Right atrium auricular region (tissue), 2 donors: Measurements from ENCODE around the gene CCNK. TPM values are rescaled to one million over a fixed set of nuclear protein-coding genes. Genes with fewer than 3 reads are reported as not detected.

Experiments
- DNase-seq: peaks from one replicate; pipeline ENCODE4 v3.0.0-alpha.2; 2019; ENCODE audit warnings: low spot score
- H3K27ac ChIP-seq, 2 donors: fragments of 200-600 bp; sonication (generic); 1 replicate in 1 of 2; 2 replicates in 1 of 2; pipeline ENCODE4 v1.5.1; 2016 to 2019
- H3K27me3 ChIP-seq, 2 donors: fragments of 200-600 bp; sonication (generic); one replicate each; pipeline versions ENCODE4 v1.5.1 to v1.6.0; 2017 to 2019
- H3K36me3 ChIP-seq: fragments of 200-600 bp; sonication (generic); one replicate; pipeline ENCODE4 v1.5.1; 2016
- H3K4me1 ChIP-seq, 2 donors: fragments of 200-600 bp; sonication (generic); one replicate each; pipeline versions ENCODE4 v1.5.1 to v1.6.0; 2017 to 2019
- H3K4me3 ChIP-seq, 2 donors: fragments of 200-600 bp; sonication (generic); 1 replicate in 1 of 2; 2 replicates in 1 of 2; pipeline ENCODE4 v1.5.1; 2017 to 2019; ENCODE audit warnings: mild to moderate bottlenecking in 1 of 2, moderate library complexity in 1 of 2
- H3K9me3 ChIP-seq, 2 donors: fragments of 200-600 bp; sonication (generic); one replicate each; pipeline ENCODE4 v1.5.1; 2019
- total RNA-seq, 2 donors: library from RNA; depleted of rRNA; stranded (reverse); fragments of >200 nt; gene quantifications; one replicate each; pipeline ENCODE4 v1.1.0, GENCODE V29; 2016
- TF ChIP-seq, protein P1 (sequence below), 2 donors: fragments of 200-600 bp; sonication (generic); IDR thresholded peaks; one replicate each; pipeline ENCODE4 v1.5.1; 2019; ENCODE audit warnings: antibody characterized with exemption in 2 of 2

CCNK gene
- total RNA-seq, 2 donors from 2014 or later = 13.9 to 17.1 TPM

DNA sequence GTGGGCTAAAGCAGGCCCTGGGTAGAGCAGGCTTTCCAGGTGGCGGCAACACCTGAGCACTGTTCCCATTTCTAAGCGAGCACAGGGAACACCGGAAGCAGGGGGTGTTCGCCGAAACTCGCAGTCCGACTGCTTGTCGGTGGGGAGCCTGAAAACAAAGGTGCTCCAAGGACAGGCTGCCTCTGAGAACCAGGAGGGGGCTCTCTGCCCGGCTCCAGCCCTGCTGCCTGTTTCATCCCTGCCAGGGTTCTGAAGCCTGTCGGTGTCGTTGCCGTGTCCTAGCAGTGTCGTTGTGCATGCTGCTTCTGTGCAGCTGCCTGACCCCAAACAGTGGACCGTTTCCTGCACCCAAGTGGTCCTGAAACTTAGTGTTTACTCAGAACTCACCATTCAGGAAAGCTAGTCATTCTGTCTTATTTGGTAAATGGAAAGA lies 21.8 kb downstream of the CCNK start:
- no peaks in the 10 kb centered on the region for H3K9me3 ChIP-seq
- TF ChIP-seq, protein P1, sequence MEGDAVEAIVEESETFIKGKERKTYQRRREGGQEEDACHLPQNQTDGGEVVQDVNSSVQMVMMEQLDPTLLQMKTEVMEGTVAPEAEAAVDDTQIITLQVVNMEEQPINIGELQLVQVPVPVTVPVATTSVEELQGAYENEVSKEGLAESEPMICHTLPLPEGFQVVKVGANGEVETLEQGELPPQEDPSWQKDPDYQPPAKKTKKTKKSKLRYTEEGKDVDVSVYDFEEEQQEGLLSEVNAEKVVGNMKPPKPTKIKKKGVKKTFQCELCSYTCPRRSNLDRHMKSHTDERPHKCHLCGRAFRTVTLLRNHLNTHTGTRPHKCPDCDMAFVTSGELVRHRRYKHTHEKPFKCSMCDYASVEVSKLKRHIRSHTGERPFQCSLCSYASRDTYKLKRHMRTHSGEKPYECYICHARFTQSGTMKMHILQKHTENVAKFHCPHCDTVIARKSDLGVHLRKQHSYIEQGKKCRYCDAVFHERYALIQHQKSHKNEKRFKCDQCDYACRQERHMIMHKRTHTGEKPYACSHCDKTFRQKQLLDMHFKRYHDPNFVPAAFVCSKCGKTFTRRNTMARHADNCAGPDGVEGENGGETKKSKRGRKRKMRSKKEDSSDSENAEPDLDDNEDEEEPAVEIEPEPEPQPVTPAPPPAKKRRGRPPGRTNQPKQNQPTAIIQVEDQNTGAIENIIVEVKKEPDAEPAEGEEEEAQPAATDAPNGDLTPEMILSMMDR (IDR thresholded peaks at IDR 0.05) = no peak
- H3K4me3 ChIP-seq = no peak overlapping the region
- DNase-seq = no peak
- no peak overlapping the region for H3K27ac ChIP-seq
- peaks cover 81% of the 10 kb centered on the region for H3K36me3 ChIP-seq
- H3K4me1 ChIP-seq = peaks cover 0 to 9% of the 10 kb centered on the region in 2 donors
- no peaks in the 10 kb centered on the region for H3K27me3 ChIP-seq

DNA sequence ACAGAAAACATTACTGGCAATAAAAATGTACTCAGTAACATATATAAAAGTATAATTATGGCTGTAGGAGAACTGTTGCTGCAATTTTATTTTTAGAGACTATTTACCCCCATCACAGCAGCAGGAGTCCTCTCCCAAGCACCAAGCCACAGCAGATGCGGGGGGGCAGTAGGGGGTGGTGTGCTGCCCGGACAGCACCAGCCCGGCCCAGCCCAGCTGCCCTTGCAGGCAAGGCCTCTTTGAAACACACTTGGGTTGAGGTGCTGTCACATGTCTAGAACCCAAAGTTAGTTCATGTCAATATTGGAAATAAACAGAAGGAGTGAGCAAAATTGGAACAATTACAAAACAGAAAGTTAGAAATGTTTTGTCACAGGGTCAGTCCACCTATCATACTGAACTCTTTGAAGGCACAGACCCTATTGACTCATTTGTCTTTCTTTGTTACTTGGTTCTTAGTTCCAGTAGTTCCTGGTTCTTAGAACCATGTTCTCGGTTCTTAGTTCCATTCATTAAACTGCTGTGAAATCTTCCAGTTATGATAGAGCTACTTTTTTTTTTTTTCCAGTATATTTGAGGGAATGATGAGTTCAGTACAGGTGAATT lies 22.7 kb downstream of the CCNK start:
- no peak for DNase-seq
- Histone ChIP-seq H3K27ac (no peak overlapping the region), H3K9me3 (no peaks in the 10 kb centered on the region), H3K36me3 (peaks cover 81% of the 10 kb centered on the region), H3K4me3 (no peak overlapping the region), H3K4me1 (peaks cover 0 to under 1% of the 10 kb centered on the region in 2 donors), H3K27me3 (no peaks in the 10 kb centered on the region)
- TF ChIP-seq, protein P1 (IDR thresholded peaks at IDR 0.05) = no peak

DNA sequence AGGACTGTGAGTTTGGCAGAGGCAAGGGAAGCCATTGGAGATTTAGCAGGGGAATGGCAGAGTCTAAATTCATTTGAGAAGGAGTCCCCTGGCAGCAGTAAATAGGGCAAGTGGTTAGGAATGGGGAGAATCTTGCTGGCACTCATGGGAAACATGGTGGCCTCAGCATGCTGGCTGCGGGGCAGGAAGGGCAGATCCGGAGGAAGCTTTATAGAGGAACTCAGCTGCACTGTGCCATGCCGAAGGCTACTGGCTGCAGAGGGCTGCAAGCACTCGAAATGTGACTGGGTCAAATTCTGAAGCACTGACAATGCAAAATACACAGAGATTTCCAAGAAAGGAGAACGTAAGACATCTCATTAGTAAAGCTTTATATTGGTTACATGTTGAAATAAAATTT lies 23.9 kb downstream of the CCNK start:
- Histone ChIP-seq H3K36me3 (peaks cover 90% of the 10 kb centered on the region), H3K4me3 (no peak overlapping the region), H3K27me3 (no peaks in the 10 kb centered on the region), H3K4me1 (no peaks in the 10 kb centered on the region), H3K9me3 (no peaks in the 10 kb centered on the region), H3K27ac (no peak overlapping the region)
- TF ChIP-seq, protein P1 (IDR thresholded peaks at IDR 0.05) = no peak
- DNase-seq = no peak

DNA sequence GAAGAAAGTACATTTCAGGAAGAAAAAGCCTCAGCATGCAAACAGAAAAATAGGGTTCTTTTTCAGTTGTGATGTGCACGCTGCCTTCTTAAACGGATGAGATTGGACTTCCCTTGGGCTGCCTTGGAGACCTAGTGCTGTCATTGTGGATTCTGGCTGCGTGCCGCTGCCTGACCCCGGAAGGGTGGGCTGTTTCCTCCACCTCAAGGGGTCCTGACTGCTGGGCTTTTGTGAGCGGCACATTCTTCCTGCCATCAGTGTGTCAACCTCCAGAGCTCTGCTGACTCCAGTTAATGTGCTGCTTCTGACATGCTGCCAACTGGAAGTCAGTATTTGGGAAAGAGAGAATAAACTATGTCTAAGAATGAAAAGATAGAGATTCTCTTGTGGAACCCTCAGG lies 25.1 kb downstream of the CCNK start:
- peaks cover 82% of the 10 kb centered on the region for H3K36me3 ChIP-seq
- H3K27me3 ChIP-seq = no peaks in the 10 kb centered on the region
- peaks cover 0 to 7% of the 10 kb centered on the region in 2 donors for H3K4me1 ChIP-seq
- no peaks in the 10 kb centered on the region for H3K9me3 ChIP-seq
- TF ChIP-seq, protein P1 (IDR thresholded peaks at IDR 0.05) = no peak
- no peak overlapping the region for H3K27ac ChIP-seq
- DNase-seq = no peak
- H3K4me3 ChIP-seq = no peak overlapping the region

DNA sequence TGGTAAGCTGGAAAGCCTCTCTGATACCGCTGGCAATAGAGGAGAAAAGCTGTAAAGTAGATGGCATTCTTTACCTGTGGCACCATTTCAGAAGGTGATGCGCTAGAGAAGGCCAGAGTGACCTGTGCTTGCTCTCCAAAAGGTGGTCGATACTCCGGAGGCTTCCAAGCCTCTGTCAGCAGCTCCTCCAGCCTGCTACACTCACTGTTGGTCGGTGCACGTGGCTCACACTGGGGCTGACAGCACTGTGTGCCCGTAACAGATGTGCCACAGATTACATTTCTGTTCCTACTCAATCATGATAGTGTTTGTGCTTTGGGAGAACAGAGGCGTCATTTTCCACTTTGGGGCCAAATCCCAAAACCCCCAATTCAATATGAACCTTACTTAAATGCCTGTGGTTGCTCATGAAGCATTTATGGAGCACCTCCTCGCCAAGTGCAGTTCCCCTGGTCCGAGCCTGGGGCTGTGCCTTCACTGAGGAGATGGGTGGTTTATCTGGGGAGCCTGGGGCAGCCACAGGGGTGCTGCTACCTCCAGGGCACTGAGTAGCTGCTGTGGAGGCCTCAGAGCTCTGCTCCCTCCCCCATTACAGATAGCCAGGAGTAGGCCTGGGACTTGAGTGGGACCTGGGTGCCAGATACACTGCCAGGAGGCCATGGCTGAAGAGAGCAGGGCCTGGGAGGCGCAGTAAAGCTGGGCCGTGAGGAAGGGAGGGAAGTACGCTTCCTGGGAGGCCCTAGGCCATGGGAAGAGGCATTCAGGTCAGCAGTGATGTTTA lies 26.8 kb downstream of the CCNK start:
- Histone ChIP-seq H3K27ac (no peak overlapping the region), H3K9me3 (no peaks in the 10 kb centered on the region), H3K4me1 (peaks cover 0 to 16% of the 10 kb centered on the region in 2 donors), H3K4me3 (no peak overlapping the region), H3K36me3 (peaks cover 73% of the 10 kb centered on the region), H3K27me3 (no peaks in the 10 kb centered on the region)
- TF ChIP-seq, protein P1 (IDR thresholded peaks at IDR 0.05) = no peak
- no peak for DNase-seq
